ENCODE results near the gene MARCKS.

Gene MARCKS

GRCh38 chr6:113881478-113881980 lies 24.4 kb downstream of the MARCKS start:
- DNase-seq (ENCODE audit: low read depth in 2 of 2): no peak
- no peak for TF ChIP-seq CTCF (IDR thresholded peaks at IDR 0.05; ENCODE audit: low read depth, low read length)
- H3K4me3 ChIP-seq (replicated peaks in 1 of 2; ENCODE audit: low read depth in 2 of 2, low read length in 2 of 2): no peak overlapping the region

GRCh38 chr6:113882336-113883022 lies 25.3 kb downstream of the MARCKS start:
- TF ChIP-seq CTCF (IDR thresholded peaks at IDR 0.05; ENCODE audit: low read depth, low read length): no peak
- H3K4me3 ChIP-seq (replicated peaks in 1 of 2; ENCODE audit: low read depth in 2 of 2, low read length in 2 of 2): no peak overlapping the region
- DNase-seq (ENCODE audit: low read depth in 2 of 2): no peak

- no peak for TF ChIP-seq CTCF (IDR thresholded peaks at IDR 0.05; ENCODE audit: low read depth, low read length)
- H3K4me3 ChIP-seq (replicated peaks in 1 of 2; ENCODE audit: low read depth in 2 of 2, low read length in 2 of 2): no peak overlapping the region
- DNase-seq (ENCODE audit: low read depth in 2 of 2): no peak
Measured at GRCh38 chr6:113884011-113884410, 26.9 kb downstream of the MARCKS start.

GRCh38 chr6:113886512-113886911 lies 29.4 kb downstream of the MARCKS start:
- no peak for TF ChIP-seq CTCF (IDR thresholded peaks at IDR 0.05; ENCODE audit: low read depth, low read length)
- H3K4me3 ChIP-seq (replicated peaks in 1 of 2; ENCODE audit: low read depth in 2 of 2, low read length in 2 of 2): no peak overlapping the region
- no peak for DNase-seq (ENCODE audit: low read depth in 2 of 2)

- TF ChIP-seq CTCF (IDR thresholded peaks at IDR 0.05; ENCODE audit: low read depth, low read length): no peak
- no peak for DNase-seq (ENCODE audit: low read depth in 2 of 2)
- H3K4me3 ChIP-seq (replicated peaks in 1 of 2; ENCODE audit: low read depth in 2 of 2, low read length in 2 of 2): no peak overlapping the region
Measured at GRCh38 chr6:113888493-113888892, 31.3 kb downstream of the MARCKS start.

GRCh38 chr6:113888956-113889630 lies 31.9 kb downstream of the MARCKS start:
- H3K4me3 ChIP-seq (replicated peaks in 1 of 2; ENCODE audit: low read depth in 2 of 2, low read length in 2 of 2): no peak overlapping the region
- no peak for DNase-seq (ENCODE audit: low read depth in 2 of 2)
- TF ChIP-seq CTCF (IDR thresholded peaks at IDR 0.05; ENCODE audit: low read depth, low read length): no peak
